ENCODE results near the gene HSPG2.

- TF ChIP-seq CTCF (conservative IDR thresholded peaks at IDR 0.05; ENCODE audit: low read depth, low read length): no peak
- TF ChIP-seq EZH2 (IDR thresholded peaks at IDR 0.05; ENCODE audit: low read length, unreplicated experiment): no peak
These were observed 55.9 kb downstream of the HSPG2 start for GRCh38 chr1:21881250-21881649.

All from PC-3 (cell line).